HG02973 (cell line): ENCODE measurements around the gene CDCA4.

Experiments used
- ATAC-seq: cut with Tn5 transposase; IDR thresholded peaks from one replicate; pipeline ENCODE4 v1.9.1; 2021; ENCODE audit warnings: moderate library complexity; ENCODE audit not compliant: unreplicated experiment

The CDCA4 gene

GRCh38 chr14:104976198-104977007 is 44.5 kb downstream of the CDCA4 start:
- ATAC-seq = no peak

- no peak for ATAC-seq
Observed at GRCh38 chr14:104975481-104976197, 45.2 kb downstream of the CDCA4 start.

GRCh38 chr14:104974665-104975390 is 46.1 kb downstream of the CDCA4 start:
- no peak for ATAC-seq

GRCh38 chr14:104974146-104974541 is 46.7 kb downstream of the CDCA4 start:
- ATAC-seq = no peak

GRCh38 chr14:104973385-104974145 is 47.3 kb downstream of the CDCA4 start:
- no peak for ATAC-seq

- ATAC-seq = no peak
Observed at GRCh38 chr14:104973135-104973384, 47.8 kb downstream of the CDCA4 start.

- ATAC-seq = no peak
Observed at GRCh38 chr14:104972301-104973134, 48.4 kb downstream of the CDCA4 start.

GRCh38 chr14:104971447-104972240 is 49.2 kb downstream of the CDCA4 start:
- ATAC-seq = no peak

- no peak for ATAC-seq
Observed at GRCh38 chr14:104970231-104971068, 50.4 kb downstream of the CDCA4 start.

GRCh38 chr14:104969741-104970230 is 51.1 kb downstream of the CDCA4 start:
- no peak for ATAC-seq

- ATAC-seq = no peak
Observed at GRCh38 chr14:104968541-104969401, 52.1 kb downstream of the CDCA4 start.

GRCh38 chr14:104968153-104968527 is 52.7 kb downstream of the CDCA4 start:
- ATAC-seq = no peak

- no peak for ATAC-seq
Observed at GRCh38 chr14:104967386-104968152, 53.3 kb downstream of the CDCA4 start.

GRCh38 chr14:104966981-104967385 is 53.9 kb downstream of the CDCA4 start:
- ATAC-seq = no peak

GRCh38 chr14:104966261-104966865 is 54.5 kb downstream of the CDCA4 start:
- no peak for ATAC-seq

GRCh38 chr14:104965561-104966231 is 55.2 kb downstream of the CDCA4 start:
- no peak for ATAC-seq
